ENCODE measurements around the gene CWF19L1.

DNA sequence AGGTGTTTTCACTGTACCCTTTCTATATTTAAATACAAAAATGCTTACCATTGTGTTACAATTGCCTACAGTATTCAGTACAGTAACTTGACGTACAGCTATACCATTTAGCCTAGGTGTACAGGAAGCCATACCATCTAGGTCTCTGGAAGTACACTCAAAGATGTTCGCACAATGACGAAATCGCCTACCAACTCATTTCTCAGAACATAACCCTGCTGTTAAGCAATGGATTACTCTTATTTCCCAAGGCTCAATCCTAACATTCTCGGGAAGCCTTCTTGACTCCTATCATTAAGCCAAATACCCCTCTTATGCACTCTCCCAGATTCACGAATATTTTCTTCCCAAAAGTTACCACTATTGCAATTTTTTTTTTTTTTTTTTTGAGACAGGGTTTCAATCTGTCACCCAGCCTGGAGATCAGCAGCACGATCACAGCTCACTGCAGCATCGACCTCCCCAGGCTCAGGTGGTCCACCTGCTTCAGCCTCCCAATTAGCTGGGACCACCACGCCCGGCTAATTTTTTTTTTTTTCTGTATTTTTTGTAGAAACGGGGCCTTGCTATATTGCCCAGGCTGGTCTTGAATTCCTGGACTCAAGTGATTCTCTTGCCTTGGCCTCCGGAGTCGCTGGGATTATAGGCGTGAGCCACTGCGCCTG is 1.5 kb downstream of the CWF19L1 start:
- TF ChIP-seq, protein P1, sequence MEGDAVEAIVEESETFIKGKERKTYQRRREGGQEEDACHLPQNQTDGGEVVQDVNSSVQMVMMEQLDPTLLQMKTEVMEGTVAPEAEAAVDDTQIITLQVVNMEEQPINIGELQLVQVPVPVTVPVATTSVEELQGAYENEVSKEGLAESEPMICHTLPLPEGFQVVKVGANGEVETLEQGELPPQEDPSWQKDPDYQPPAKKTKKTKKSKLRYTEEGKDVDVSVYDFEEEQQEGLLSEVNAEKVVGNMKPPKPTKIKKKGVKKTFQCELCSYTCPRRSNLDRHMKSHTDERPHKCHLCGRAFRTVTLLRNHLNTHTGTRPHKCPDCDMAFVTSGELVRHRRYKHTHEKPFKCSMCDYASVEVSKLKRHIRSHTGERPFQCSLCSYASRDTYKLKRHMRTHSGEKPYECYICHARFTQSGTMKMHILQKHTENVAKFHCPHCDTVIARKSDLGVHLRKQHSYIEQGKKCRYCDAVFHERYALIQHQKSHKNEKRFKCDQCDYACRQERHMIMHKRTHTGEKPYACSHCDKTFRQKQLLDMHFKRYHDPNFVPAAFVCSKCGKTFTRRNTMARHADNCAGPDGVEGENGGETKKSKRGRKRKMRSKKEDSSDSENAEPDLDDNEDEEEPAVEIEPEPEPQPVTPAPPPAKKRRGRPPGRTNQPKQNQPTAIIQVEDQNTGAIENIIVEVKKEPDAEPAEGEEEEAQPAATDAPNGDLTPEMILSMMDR (IDR thresholded peaks at IDR 0.05), result no peak
- no peak for TF ChIP-seq POLR2A (IDR thresholded peaks at IDR 0.05)

Data from testis (tissue), 2 donors.